ENCODE measurements around the gene LTBP2. TPM values are rescaled to one million over a fixed set of nuclear protein-coding genes. Genes with fewer than 3 reads are reported as not detected.

The LTBP2 gene
- total RNA-seq, 1 donor from 2014 or later: 26.5 TPM

- no peak for TF ChIP-seq CTCF (IDR thresholded peaks at IDR 0.05; ENCODE audit: borderline replicate concordance)
- H3K4me3 ChIP-seq: no peak overlapping the region
- peaks cover 46% of the 10 kb centered on the region for H3K36me3 ChIP-seq
- DNase-seq: no peak
- H3K9me3 ChIP-seq (replicated peaks): no peaks in the 10 kb centered on the region
- no peaks in the 10 kb centered on the region for H3K27me3 ChIP-seq (ENCODE audit: low read depth)
- intact Hi-C loops (cut with micrococcal nuclease): loop anchor here (5.0 kb wide), 1 partner anchor 113 kb away; no protein-coding TSS in a partner anchor
- peaks cover 18% of the 10 kb centered on the region for H3K4me1 ChIP-seq
- H3K27ac ChIP-seq (replicated peaks): peak overlapping the region; percentile 13
Measured at GRCh38 chr14:74475678-74476077, 136.4 kb downstream of the LTBP2 start.

GRCh38 chr14:74474376-74474775 lies 137.7 kb downstream of the LTBP2 start:
- Histone ChIP-seq H3K9me3 (replicated peaks) (no peaks in the 10 kb centered on the region), H3K27ac (replicated peaks) (no peak overlapping the region), H3K4me1 (peaks cover 30% of the 10 kb centered on the region), H3K36me3 (peaks cover 33% of the 10 kb centered on the region), H3K27me3 (ENCODE audit: low read depth) (no peaks in the 10 kb centered on the region), H3K4me3 (no peak overlapping the region)
- TF ChIP-seq CTCF (IDR thresholded peaks at IDR 0.05; ENCODE audit: borderline replicate concordance): no peak
- intact Hi-C loops (cut with micrococcal nuclease): no loop called here
- DNase-seq: no peak

GRCh38 chr14:74472601-74473000 lies 139.4 kb downstream of the LTBP2 start:
- Histone ChIP-seq H3K4me1 (peaks cover 30% of the 10 kb centered on the region), H3K27me3 (ENCODE audit: low read depth) (no peaks in the 10 kb centered on the region), H3K9me3 (replicated peaks) (no peaks in the 10 kb centered on the region), H3K27ac (replicated peaks) (no peak overlapping the region), H3K36me3 (peaks cover 21% of the 10 kb centered on the region), H3K4me3 (no peak overlapping the region)
- TF ChIP-seq CTCF (IDR thresholded peaks at IDR 0.05; ENCODE audit: borderline replicate concordance): no peak
- intact Hi-C loops (cut with micrococcal nuclease): no loop called here
- DNase-seq: no peak

GRCh38 chr14:74469548-74470518 lies 142.2 kb downstream of the LTBP2 start:
- Histone ChIP-seq H3K9me3 (replicated peaks) (no peaks in the 10 kb centered on the region), H3K27ac (replicated peaks) (no peak overlapping the region), H3K4me1 (peaks cover 17% of the 10 kb centered on the region), H3K4me3 (no peak overlapping the region), H3K27me3 (ENCODE audit: low read depth) (no peaks in the 10 kb centered on the region), H3K36me3 (peaks cover 21% of the 10 kb centered on the region)
- no peak for TF ChIP-seq CTCF (IDR thresholded peaks at IDR 0.05; ENCODE audit: borderline replicate concordance)
- intact Hi-C loops (cut with micrococcal nuclease): no loop called here
- no peak for DNase-seq

- Histone ChIP-seq H3K4me1 (peaks cover 17% of the 10 kb centered on the region), H3K27me3 (ENCODE audit: low read depth) (no peaks in the 10 kb centered on the region), H3K27ac (replicated peaks) (no peak overlapping the region), H3K9me3 (replicated peaks) (no peaks in the 10 kb centered on the region), H3K36me3 (peaks cover 10% of the 10 kb centered on the region), H3K4me3 (no peak overlapping the region)
- TF ChIP-seq CTCF (IDR thresholded peaks at IDR 0.05; ENCODE audit: borderline replicate concordance): no peak
- no peak for DNase-seq
- intact Hi-C loops (cut with micrococcal nuclease): no loop called here
Measured at GRCh38 chr14:74468513-74468912, 143.5 kb downstream of the LTBP2 start.

Data from left ventricle myocardium inferior (tissue), 1 donor.